DND-41 (cell line): ENCODE data around the gene GINS2.

Experiments
- ATAC-seq: fragments of 200-7000 bp; cut with Tn5 transposase; 3 replicates; pipeline ENCODE4 v1.9.1; 2021; ENCODE audit warnings: low read depth; ENCODE audit not compliant: insufficient read depth
- DNase-seq: peaks from one replicate; pipeline ENCODE4 v3.0.0-alpha.2; 2020
- H2AFZ ChIP-seq: 2 replicates; pipeline ENCODE4 v1.6.0; 2012; ENCODE audit warnings: low read depth, low read length
- H3K27ac ChIP-seq: 2 replicates; pipeline ENCODE4 v1.5.1; 2012; ENCODE audit warnings: low read length, inconsistent platforms
- H3K27me3 ChIP-seq: fragments of 200-600 bp; sonication (generic); 2 replicates; pipeline ENCODE4 v1.6.0; 2012; ENCODE audit warnings: low read length, mild to moderate bottlenecking, inconsistent platforms; ENCODE audit not compliant: insufficient read depth, poor library complexity
- H3K36me3 ChIP-seq: 2 replicates; pipeline ENCODE4 v1.5.1; 2012; ENCODE audit warnings: low read length, inconsistent platforms; ENCODE audit not compliant: insufficient read depth
- H3K4me1 ChIP-seq: 2 replicates; pipeline ENCODE4 v1.5.1; 2012; ENCODE audit warnings: mild to moderate bottlenecking, low read length; ENCODE audit not compliant: insufficient read depth
- H3K4me2 ChIP-seq: 2 replicates; pipeline ENCODE4 v1.6.0; 2012; ENCODE audit warnings: mild to moderate bottlenecking, moderate library complexity, low read length, inconsistent platforms; ENCODE audit not compliant: insufficient read depth
- H3K4me3 ChIP-seq, 2 experiments: fragments of 200-600 bp in 1 of 2; shearing (Covaris generic) in 1 of 2; 2 replicates each; pipeline ENCODE4 v1.5.1; 2012 to 2016; ENCODE audit warnings: inconsistent platforms in 2 of 2, low read length in 2 of 2, mild to moderate bottlenecking in 2 of 2, low read depth in 1 of 2, moderate library complexity in 1 of 2
- H3K79me2 ChIP-seq: 2 replicates; pipeline ENCODE4 v1.6.0; 2012; ENCODE audit warnings: low read length, inconsistent platforms; ENCODE audit not compliant: insufficient read depth
- H3K9ac ChIP-seq: 2 replicates; pipeline ENCODE4 v1.6.0; 2012; ENCODE audit warnings: low read depth, mild to moderate bottlenecking, inconsistent platforms, low read length, moderate library complexity
- H3K9me3 ChIP-seq: 2 replicates; pipeline ENCODE4 v1.5.1; 2012; ENCODE audit warnings: low read length, moderate library complexity, mild to moderate bottlenecking, inconsistent platforms; ENCODE audit not compliant: insufficient read depth, severe bottlenecking
- H4K20me1 ChIP-seq: 2 replicates; pipeline ENCODE4 v1.6.0; 2012; ENCODE audit warnings: low read length; ENCODE audit not compliant: insufficient read depth
- CTCF ChIP-seq: IDR thresholded peaks from 2 replicates; pipeline ENCODE4 v1.5.1; 2012; ENCODE audit warnings: borderline replicate concordance, low read length, moderate library complexity, mild to moderate bottlenecking; ENCODE audit not compliant: poor library complexity, severe bottlenecking; ENCODE audit errors: extremely low read depth
- EZH2 ChIP-seq: IDR thresholded peaks from 3 replicates; pipeline ENCODE4 v1.6.1; 2012; ENCODE audit warnings: borderline replicate concordance, low read depth, mild to moderate bottlenecking, moderate library complexity, low read length, inconsistent platforms; ENCODE audit not compliant: severe bottlenecking

Gene GINS2

GRCh38 chr16:85665373-85665740 lies 23.4 kb downstream of the GINS2 start:
- Histone ChIP-seq H3K79me2 (peaks cover 9% of the 10 kb centered on the region; the same call in 1 of the 2 replicates), H2AFZ (no peak overlapping the region), H3K9me3 (no peaks in the 10 kb centered on the region), H3K36me3 (peaks cover 98% of the 10 kb centered on the region), H3K4me3 (no peak overlapping the region), H3K27ac (no peak overlapping the region), H3K27me3 (no peaks in the 10 kb centered on the region), H4K20me1 (peaks cover 58% of the 10 kb centered on the region), H3K4me2 (no peak overlapping the region), H3K9ac (no peak overlapping the region), H3K4me1 (no peaks in the 10 kb centered on the region)
- TF ChIP-seq EZH2 (no peak), CTCF (no peak)
- DNase-seq (no peak), ATAC-seq (no peak)

GRCh38 chr16:85664580-85665372 lies 24.0 kb downstream of the GINS2 start:
- DNase-seq (no peak), ATAC-seq (no peak)
- no peaks in the 10 kb centered on the region for H3K9me3 ChIP-seq
- H3K27me3 ChIP-seq: no peaks in the 10 kb centered on the region
- H4K20me1 ChIP-seq: peaks cover 60% of the 10 kb centered on the region
- no peak overlapping the region for H3K4me3 ChIP-seq
- H2AFZ ChIP-seq: no peak overlapping the region
- TF ChIP-seq EZH2 (no peak), CTCF (no peak)
- H3K79me2 ChIP-seq: peaks cover 9% of the 10 kb centered on the region; the same call in 1 of the 2 replicates
- no peaks in the 10 kb centered on the region for H3K4me1 ChIP-seq
- no peak overlapping the region for H3K4me2 ChIP-seq
- H3K27ac ChIP-seq: no peak overlapping the region
- H3K9ac ChIP-seq: no peak overlapping the region
- H3K36me3 ChIP-seq: peaks cover 98% of the 10 kb centered on the region

- peaks cover 98% of the 10 kb centered on the region for H3K36me3 ChIP-seq
- ATAC-seq (no peak), DNase-seq (no peak)
- H3K27ac ChIP-seq: no peak overlapping the region
- TF ChIP-seq CTCF: no peak
- TF ChIP-seq EZH2: no peak
- H3K79me2 ChIP-seq: peaks cover 4% of the 10 kb centered on the region; the same call in 1 of the 2 replicates
- H4K20me1 ChIP-seq: peaks cover 60% of the 10 kb centered on the region
- H3K4me1 ChIP-seq: no peaks in the 10 kb centered on the region
- no peaks in the 10 kb centered on the region for H3K27me3 ChIP-seq
- H2AFZ ChIP-seq: no peak overlapping the region
- no peak overlapping the region for H3K9ac ChIP-seq
- H3K4me3 ChIP-seq: no peak overlapping the region
- no peaks in the 10 kb centered on the region for H3K9me3 ChIP-seq
- H3K4me2 ChIP-seq: no peak overlapping the region
Measured at GRCh38 chr16:85663891-85664321, 24.8 kb downstream of the GINS2 start.
